Peyer's patch (tissue), 4 donors: ENCODE results near the gene UVRAG. TPM values are rescaled to one million over a fixed set of nuclear protein-coding genes. Genes with fewer than 3 reads are reported as not detected.
A peak's percentile ranks its signal among the peaks of the same experiment; 100 is the strongest.

Experiments
- DNase-seq, 3 donors: peaks; one replicate each; pipeline ENCODE4 v3.0.0-alpha.2; 2017 to 2019
- H3K27ac ChIP-seq, 4 donors: fragments of 200-600 bp; sonication (generic); one replicate each; pipeline ENCODE4 v1.5.1; 2016 to 2019
- H3K27me3 ChIP-seq, 2 donors: fragments of 200-600 bp; sonication (generic); one replicate each; pipeline ENCODE4 v1.5.1; 2019
- H3K36me3 ChIP-seq, 3 donors: fragments of 200-600 bp; sonication (generic); one replicate each; pipeline ENCODE4 v1.5.1; 2016 to 2019
- H3K4me1 ChIP-seq, 4 donors: fragments of 200-600 bp; sonication (generic); one replicate each; pipeline ENCODE4 v1.5.1; 2016 to 2019
- H3K4me3 ChIP-seq, 4 donors: fragments of 200-600 bp; sonication (generic); 1 replicate in 3 of 4; 2 replicates in 1 of 4; pipeline ENCODE4 v1.5.1; 2016 to 2019; ENCODE audit warnings: mild to moderate bottlenecking in 1 of 4
- H3K9me3 ChIP-seq, 4 donors: fragments of 200-600 bp; sonication (generic); one replicate each; pipeline ENCODE4 v1.5.1; 2016 to 2019; ENCODE audit warnings: mild to moderate bottlenecking in 1 of 4
- CTCF ChIP-seq, 6 experiments: fragments of 450-650 bp in 4 of 6; fragments of 200-600 bp in 2 of 6; sonication (generic) in 1 of 6; IDR thresholded peaks; one replicate each; pipeline ENCODE4 v1.5.1; 2017 to 2019; ENCODE audit warnings: antibody characterized with exemption in 6 of 6, mild to moderate bottlenecking in 3 of 6, moderate library complexity in 1 of 6
- POLR2A ChIP-seq, 2 donors: fragments of 450-650 bp; IDR thresholded peaks; one replicate each; pipeline ENCODE4 v1.5.1; 2017; ENCODE audit warnings: antibody characterized with exemption in 2 of 2, mild to moderate bottlenecking in 2 of 2, moderate library complexity in 2 of 2
- total RNA-seq, 4 donors: library from RNA; depleted of rRNA; stranded (reverse); fragments of >200 nt; gene quantifications; one replicate each; pipeline ENCODE4 v1.1.0, GENCODE V29; 2016

UVRAG gene
- total RNA-seq, 4 donors from 2014 or later: 13.8 to 64.4 (median 22.1) TPM

DNA sequence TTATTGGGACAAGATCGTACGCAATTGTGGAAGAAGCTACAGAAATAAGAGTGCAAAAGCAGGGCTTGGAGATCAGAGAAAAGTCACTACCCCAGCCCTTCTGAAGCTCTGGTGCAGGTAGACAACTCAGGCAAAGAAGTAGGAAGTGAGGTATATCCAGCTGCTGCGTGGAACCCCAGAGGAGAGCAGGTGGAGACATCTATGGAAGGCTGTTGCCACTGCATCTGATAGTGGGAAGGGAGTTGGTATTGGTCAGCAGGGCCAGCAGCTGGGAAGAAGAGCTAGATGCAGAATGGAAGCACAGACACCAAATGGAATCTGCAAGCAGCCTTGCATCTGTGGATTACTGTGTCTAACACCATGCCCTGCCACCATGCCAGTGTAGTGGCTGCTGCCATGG lies 226.2 kb downstream of the UVRAG start:
- DNase-seq: no peak
- Histone ChIP-seq H3K27ac (no peak overlapping the region), H3K4me3 (no peak overlapping the region), H3K9me3 (no peaks in the 10 kb centered on the region), H3K36me3 (no peaks in the 10 kb centered on the region), H3K4me1 (no peaks in the 10 kb centered on the region), H3K27me3 (no peaks in the 10 kb centered on the region)
- TF ChIP-seq POLR2A (IDR thresholded peaks at IDR 0.05) (no peak), CTCF (IDR thresholded peaks at IDR 0.05) (no peak)

- no peaks in the 10 kb centered on the region for H3K4me1 ChIP-seq
- peaks cover 0 to 4% (median 0%) of the 10 kb centered on the region in 4 donors for H3K9me3 ChIP-seq
- no peaks in the 10 kb centered on the region for H3K36me3 ChIP-seq
- H3K27me3 ChIP-seq: no peaks in the 10 kb centered on the region
- H3K27ac ChIP-seq: no peak overlapping the region
- TF ChIP-seq CTCF (IDR thresholded peaks at IDR 0.05): no peak
- DNase-seq: no peak
- no peak overlapping the region for H3K4me3 ChIP-seq
Observed at GRCh38 chr11:76044750-76045320, 229.8 kb downstream of the UVRAG start.

DNA sequence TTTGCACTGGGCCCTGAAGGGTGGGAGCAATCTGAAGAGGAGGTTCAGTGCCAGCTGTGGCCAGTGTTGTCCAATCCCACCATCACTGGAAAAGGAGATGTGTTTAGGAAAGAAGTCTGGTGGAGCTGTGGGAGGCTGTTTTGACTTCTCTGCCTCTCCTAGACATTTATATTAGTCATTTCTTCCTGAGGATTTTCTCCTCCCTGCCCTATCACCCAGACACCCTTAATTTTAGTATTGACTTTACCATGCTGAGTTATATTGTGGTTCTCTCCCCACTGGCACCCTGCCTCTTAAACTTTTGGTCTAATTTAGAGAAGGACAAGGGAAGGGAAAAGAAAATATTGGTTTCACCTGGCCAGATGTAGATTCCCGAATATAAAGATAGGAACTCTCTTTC lies 232.2 kb downstream of the UVRAG start:
- DNase-seq: no peak
- TF ChIP-seq POLR2A (IDR thresholded peaks at IDR 0.05) (no peak), CTCF (IDR thresholded peaks at IDR 0.05) (no peak)
- no peaks in the 10 kb centered on the region for H3K27me3 ChIP-seq
- H3K9me3 ChIP-seq: peaks cover 0 to 4% (median 0%) of the 10 kb centered on the region in 4 donors
- H3K4me1 ChIP-seq: no peaks in the 10 kb centered on the region
- no peaks in the 10 kb centered on the region for H3K36me3 ChIP-seq
- H3K4me3 ChIP-seq: no peak overlapping the region
- no peak overlapping the region for H3K27ac ChIP-seq

- Histone ChIP-seq H3K27ac (no peak overlapping the region), H3K36me3 (no peaks in the 10 kb centered on the region), H3K4me3 (no peak overlapping the region), H3K27me3 (no peaks in the 10 kb centered on the region), H3K9me3 (peaks cover 0 to 4% (median 0%) of the 10 kb centered on the region in 4 donors), H3K4me1 (no peaks in the 10 kb centered on the region)
- no peak for TF ChIP-seq POLR2A (IDR thresholded peaks at IDR 0.05)
- TF ChIP-seq CTCF (IDR thresholded peaks at IDR 0.05): no peak
- no peak for DNase-seq
Observed at GRCh38 chr11:76047766-76048165, 232.8 kb downstream of the UVRAG start.

DNA sequence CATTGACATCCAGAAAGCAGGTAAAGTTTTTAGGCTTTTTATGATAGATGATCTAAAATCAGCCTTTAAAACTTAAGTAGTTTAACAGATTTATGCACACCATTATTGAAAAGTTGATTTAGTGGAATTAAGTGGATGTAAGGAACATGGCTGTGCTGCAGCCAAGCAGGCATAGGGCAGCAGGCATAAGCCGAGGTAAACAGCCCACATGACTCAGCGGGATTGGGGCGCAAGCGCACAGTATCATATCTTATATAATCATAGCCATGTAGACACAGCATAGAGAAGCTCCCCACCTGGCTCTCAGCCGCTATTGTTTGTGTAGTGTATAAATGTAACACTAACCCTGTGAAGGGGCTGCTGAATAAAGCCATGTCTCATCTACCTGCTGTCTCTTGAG lies 233.8 kb downstream of the UVRAG start:
- Histone ChIP-seq H3K27ac (no peak overlapping the region), H3K4me1 (no peaks in the 10 kb centered on the region), H3K4me3 (no peak overlapping the region), H3K9me3 (peaks cover 0 to 4% (median 0%) of the 10 kb centered on the region in 4 donors), H3K27me3 (no peaks in the 10 kb centered on the region), H3K36me3 (no peaks in the 10 kb centered on the region)
- no peak for TF ChIP-seq POLR2A (IDR thresholded peaks at IDR 0.05)
- TF ChIP-seq CTCF (IDR thresholded peaks at IDR 0.05): no peak
- peak in 2 of 3 donors; percentile 20 to 61 for DNase-seq

- no peaks in the 10 kb centered on the region for H3K36me3 ChIP-seq
- DNase-seq: no peak
- H3K27ac ChIP-seq: no peak overlapping the region
- H3K4me3 ChIP-seq: no peak overlapping the region
- no peaks in the 10 kb centered on the region for H3K4me1 ChIP-seq
- H3K9me3 ChIP-seq: peaks cover 0 to 4% (median 0%) of the 10 kb centered on the region in 4 donors
- H3K27me3 ChIP-seq: no peaks in the 10 kb centered on the region
- TF ChIP-seq CTCF (IDR thresholded peaks at IDR 0.05) (no peak), POLR2A (IDR thresholded peaks at IDR 0.05) (no peak)
Observed at GRCh38 chr11:76049511-76049910, 234.5 kb downstream of the UVRAG start.
